Measurements from ENCODE around the gene SLC6A3. TPM values are rescaled to one million over a fixed set of nuclear protein-coding genes. Genes with fewer than 3 reads are reported as not detected.

The SLC6A3 gene
- total and polyA plus RNA-seq, 2 of the 13 experiments (the other 11 are each of a cell fraction or from before 2014, with no cell fraction given), result 0.01 TPM; not detected in 1

GRCh38 chr5:1383886-1384401, 61.3 kb downstream of the SLC6A3 start (continued):
- no peak for TF ChIP-seq NFIC (IDR thresholded peaks at IDR 0.05; ENCODE audit: low read length)
- TF ChIP-seq GATAD1 (CRISPR knock-in tag; IDR thresholded peaks at IDR 0.05), result no peak

DNA sequence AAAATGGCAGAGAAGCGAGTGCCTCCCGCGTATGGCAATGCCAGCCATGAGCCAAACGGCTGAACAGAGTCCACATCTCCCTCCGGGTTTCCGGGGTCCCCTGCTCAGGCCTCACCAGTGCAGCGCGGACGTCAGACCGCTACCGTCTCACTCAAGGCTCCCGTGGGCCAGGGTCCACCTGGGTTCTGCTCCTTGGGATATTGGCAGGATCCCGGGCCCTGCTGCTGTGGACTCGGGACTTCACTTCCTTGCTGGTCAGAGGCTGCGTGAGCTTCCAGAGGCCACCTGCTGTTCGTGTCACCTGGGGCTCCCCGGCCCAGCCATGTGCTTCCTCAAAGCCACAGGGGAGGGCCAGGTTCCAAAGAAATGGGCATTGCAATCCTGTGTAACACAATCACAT, 61.9 kb downstream of the SLC6A3 start:
- H2AFZ ChIP-seq (ENCODE audit: low read length), result no peak overlapping the region
- H3K79me2 ChIP-seq (ENCODE audit: insufficient read depth, low read length), result no peaks in the 10 kb centered on the region
- WGBS (ENCODE audit: low lambda C conversion rate), result 37% methylated on average over 14 of the region's 17 CpGs
- peaks cover 19 to 90% of the 10 kb centered on the region in 2 experiments for H3K27me3 ChIP-seq (ENCODE audit: control insufficient read depth in 1 of 2, insufficient read depth in 2 of 2, low read length in 2 of 2)
- no peak for TF ChIP-seq SOX5 (CRISPR knock-in tag; IDR thresholded peaks at IDR 0.05; ENCODE audit: borderline replicate concordance)
- no peak for TF ChIP-seq ZBTB10 (CRISPR knock-in tag; IDR thresholded peaks at IDR 0.05; ENCODE audit: borderline replicate concordance)
- TF ChIP-seq GFI1 (CRISPR knock-in tag; IDR thresholded peaks at IDR 0.05; ENCODE audit: borderline replicate concordance), result no peak
- H3K4me3 ChIP-seq (replicated peaks in 1 of 3; ENCODE audit: insufficient read depth in 1 of 3, low read depth in 2 of 3, low read length in 3 of 3), result no peak overlapping the region
- in situ Hi-C loops (cut with HindIII; ENCODE audit: extremely low pct_ligation_motif_present, low pct_unique_long_range_greater_than_20kb) (loop anchor here (10.0 kb wide), 1 partner anchor 261 kb away; no protein-coding TSS in a partner anchor), intact Hi-C loops (cut with micrococcal nuclease; ENCODE audit: unreplicated experiment) (no loop called here)
- H3K4me2 ChIP-seq (ENCODE audit: low read depth, low read length), result no peak overlapping the region
- no peak for ATAC-seq
- FAIRE-seq, result no peak
- H3K9me3 ChIP-seq (ENCODE audit: low read length), result no peaks in the 10 kb centered on the region
- no peak overlapping the region for H3K9ac ChIP-seq (ENCODE audit: insufficient read depth, low read depth, low read length)
- H3K4me1 ChIP-seq (ENCODE audit: insufficient read depth, low read length), result peaks cover 17% of the 10 kb centered on the region
- ChIA-PET CTCF (ENCODE audit: low intra/inter-chr PET ratio, low total read pairs) (no interaction called here), POLR2A (no interaction called here)
- no peaks in the 10 kb centered on the region for H3K36me3 ChIP-seq (replicated peaks in 1 of 2; ENCODE audit: control insufficient read depth in 1 of 2, insufficient read depth in 2 of 2, low read length in 2 of 2)
- DNase-seq (ENCODE audit: low spot score), result no peak
- H4K20me1 ChIP-seq (ENCODE audit: insufficient read depth, low read length), result no peaks in the 10 kb centered on the region; the same call in 1 of the 2 replicates
- H3K27ac ChIP-seq (ENCODE audit: extremely low read length, insufficient read depth, low read length), result no peak overlapping the region
- no TSS peak for BruUV-seq (replicated peaks)
